Measurements from ENCODE around the gene MEDAG.

Gene MEDAG

DNA sequence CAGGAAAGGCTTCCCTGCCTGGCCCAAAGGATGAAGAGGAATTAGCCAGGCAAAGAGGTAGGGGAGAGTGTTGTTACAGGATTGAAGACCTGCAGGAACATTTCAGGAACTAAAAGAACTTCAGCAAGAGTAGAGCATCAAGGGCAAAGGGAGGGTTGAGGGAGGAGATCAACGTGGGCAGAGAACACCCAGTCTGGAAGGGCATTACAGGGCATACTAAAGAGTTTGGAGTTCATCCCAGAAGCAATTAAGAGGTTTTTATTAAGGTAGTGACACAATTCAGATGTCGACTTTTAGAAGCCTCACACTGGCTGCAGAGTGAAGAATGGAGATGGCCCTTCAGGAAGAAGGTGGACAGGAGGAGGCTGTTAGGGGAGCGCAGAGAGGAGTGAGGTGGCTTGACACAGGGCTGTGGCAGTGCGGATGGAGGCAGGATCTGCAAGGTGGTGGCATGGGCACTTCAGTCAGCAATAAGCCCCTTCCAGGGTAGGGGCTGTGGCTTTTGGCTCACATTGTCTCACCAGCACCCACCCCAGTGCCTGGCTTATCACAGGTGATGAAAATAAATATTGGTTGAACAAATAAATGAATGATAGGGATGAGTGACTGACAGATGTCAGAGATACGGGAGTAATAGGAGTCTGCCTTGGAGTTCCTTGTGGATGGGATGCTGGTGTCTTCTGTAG lies 51.3 kb downstream of the MEDAG start:
- DNase-seq (ENCODE audit: low read depth, low spot score), result no peak

DNA sequence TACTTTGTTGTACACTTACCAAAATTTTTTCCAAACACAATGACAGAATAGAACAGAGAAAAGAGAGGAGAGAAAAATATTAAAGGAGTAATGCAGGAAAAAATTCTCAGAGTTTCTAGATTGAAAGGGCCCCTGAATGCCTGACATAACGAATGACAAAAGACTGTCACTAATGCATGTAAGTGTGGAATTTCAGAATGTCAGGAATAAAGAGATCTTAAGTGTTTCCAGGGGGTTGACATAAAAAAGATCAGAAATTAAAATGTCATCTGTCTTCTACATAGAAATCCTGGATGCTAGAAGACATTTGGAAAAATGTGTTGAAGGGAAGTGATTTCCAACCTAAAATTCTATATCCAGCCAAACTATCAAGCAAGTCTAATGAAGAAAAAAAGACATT lies 53.6 kb downstream of the MEDAG start:
- DNase-seq (ENCODE audit: low read depth, low spot score), result no peak

DNA sequence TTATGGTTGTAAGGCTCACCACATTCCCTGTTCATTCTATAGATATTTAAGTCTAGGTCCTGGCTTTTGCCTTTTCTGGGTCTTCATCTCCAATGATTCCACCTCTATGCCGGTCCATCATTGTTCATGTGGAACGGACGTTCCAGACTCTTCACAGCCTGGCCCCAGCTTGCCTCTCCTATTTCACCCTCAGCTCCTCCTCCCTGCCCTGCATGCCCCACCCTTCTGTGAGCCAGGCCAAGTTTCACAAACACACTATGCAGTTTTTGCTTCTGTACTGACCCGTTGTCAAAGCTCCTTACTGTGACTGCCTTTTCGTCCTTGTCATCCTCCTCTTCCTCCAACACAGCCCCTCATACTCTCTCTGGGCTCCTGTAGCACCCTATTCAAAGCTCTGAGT lies 57.7 kb downstream of the MEDAG start:
- DNase-seq (ENCODE audit: low read depth, low spot score), result no peak

- no peak for DNase-seq (ENCODE audit: low read depth, low spot score)
Measured at GRCh38 chr13:30965380-30965779, 59.3 kb downstream of the MEDAG start.

DNA sequence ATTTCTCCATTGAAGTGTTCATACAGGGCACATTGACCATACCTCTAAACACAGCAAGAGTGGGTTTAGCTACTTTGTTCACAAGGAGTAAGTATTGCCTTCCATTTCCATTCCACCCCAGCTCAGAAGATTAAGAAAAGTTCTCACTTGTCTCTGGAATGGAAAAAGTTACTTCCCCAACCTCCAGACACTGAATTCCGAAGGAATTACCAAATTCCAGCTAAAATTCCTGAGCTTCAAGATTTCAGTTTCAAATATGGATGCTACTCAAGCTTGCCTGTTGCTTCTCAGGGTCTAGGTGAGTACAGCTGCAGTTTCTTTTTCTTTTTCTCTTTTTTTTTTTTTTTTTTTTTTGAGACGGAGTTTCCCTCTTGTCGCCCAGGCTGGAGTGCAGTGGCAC lies 60.0 kb downstream of the MEDAG start:
- DNase-seq (ENCODE audit: low read depth, low spot score), result no peak

DNA sequence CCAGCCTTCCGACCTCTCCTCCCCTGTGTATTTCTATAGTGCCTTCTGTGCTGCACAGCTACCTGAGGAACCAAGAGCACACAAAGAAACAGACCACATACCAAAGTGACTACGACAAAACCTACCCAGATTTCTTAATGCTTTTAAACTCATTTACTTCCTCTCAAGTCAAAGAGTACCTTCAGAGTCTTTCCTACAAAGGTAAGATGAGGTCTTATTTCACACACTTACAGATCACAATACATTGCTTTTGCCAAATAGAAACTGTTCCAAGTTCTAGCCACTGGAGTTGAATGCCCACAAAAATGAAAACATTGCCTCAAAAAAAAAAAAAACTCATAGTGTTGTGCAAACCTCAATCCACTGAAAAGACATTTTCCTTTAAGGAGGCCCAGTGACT lies 62.8 kb downstream of the MEDAG start:
- DNase-seq (ENCODE audit: low read depth, low spot score), result no peak

DNA sequence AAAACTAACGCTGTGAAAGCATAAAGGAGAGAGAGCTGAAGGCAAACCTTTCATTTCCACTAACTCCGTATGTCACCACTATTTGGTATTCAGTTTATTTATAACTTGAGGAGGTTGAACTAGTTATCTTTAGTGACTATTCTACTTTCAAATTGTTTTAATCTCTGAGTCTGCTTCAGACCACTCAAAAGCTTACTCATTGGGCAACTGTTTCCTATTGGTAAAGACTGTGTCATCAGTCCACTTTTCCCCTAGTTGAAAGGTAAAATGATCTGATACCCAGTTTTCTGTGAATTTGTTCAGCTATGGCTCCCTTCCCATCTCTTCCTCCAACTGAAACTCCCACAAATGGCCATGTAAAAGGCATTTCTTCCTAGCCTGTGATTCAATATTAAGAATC lies 65.5 kb downstream of the MEDAG start:
- DNase-seq (ENCODE audit: low read depth, low spot score), result no peak

GRCh38 chr13:30972888-30973377 lies 66.9 kb downstream of the MEDAG start:
- no peak for DNase-seq (ENCODE audit: low read depth, low spot score)

DNA sequence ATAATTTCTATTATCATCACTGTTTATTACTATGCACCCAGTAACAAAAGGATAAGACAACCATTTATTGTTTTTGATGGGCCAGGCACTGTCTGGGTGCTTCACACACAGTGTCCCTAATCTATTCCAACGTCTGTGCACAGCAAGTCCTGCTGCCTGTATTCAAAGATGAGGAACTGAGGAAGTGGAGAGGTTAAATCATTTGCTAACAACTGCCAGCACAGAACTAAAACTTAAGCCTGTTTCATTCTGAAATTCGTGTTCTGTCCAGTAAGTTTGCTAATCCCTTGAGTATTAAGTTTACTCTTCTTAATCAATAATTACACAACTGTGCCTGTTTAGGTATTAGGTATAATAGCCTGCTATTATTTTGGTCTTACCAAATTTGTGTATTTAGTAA lies 68.3 kb downstream of the MEDAG start:
- DNase-seq (ENCODE audit: low read depth, low spot score), result no peak
